ENCODE data around the gene CCDC117. TPM values are rescaled to one million over a fixed set of nuclear protein-coding genes. Genes with fewer than 3 reads are reported as not detected.

CCDC117 gene
- polyA plus RNA-seq, 1 of the 3 experiments (the other 2 are of a cell fraction) = 4.2 TPM

- Histone ChIP-seq H4K20me1 (ENCODE audit: insufficient read depth) (no peaks in the 10 kb centered on the region), H3K27me3 (ENCODE audit: insufficient read depth) (no peaks in the 10 kb centered on the region), H3F3A (replicated peaks; ENCODE audit: insufficient read depth) (no peaks in the 10 kb centered on the region), H2AFZ (ENCODE audit: low read depth) (no peak overlapping the region), H3K9me3 (no peaks in the 10 kb centered on the region), H3K4me3 (ENCODE audit: low read depth in 2 of 2, low read length in 1 of 2) (no peak overlapping the region), H3K36me3 (replicated peaks in 1 of 2; ENCODE audit: control insufficient read depth in 1 of 2, insufficient read depth in 2 of 2, low read length in 1 of 2) (peaks cover 4 to 10% of the 10 kb centered on the region in 2 experiments), H3K27ac (ENCODE audit: low read depth in 2 of 2, low read length in 1 of 2) (no peak overlapping the region), H3K4me1 (ENCODE audit: control insufficient read depth in 1 of 2, insufficient read depth in 2 of 2, low read depth in 1 of 2, low read length in 1 of 2) (no peaks in the 10 kb centered on the region), H3K9me2 (no peaks in the 10 kb centered on the region), H3K4me2 (no peak overlapping the region), H3K79me2 (ENCODE audit: insufficient read depth) (no peaks in the 10 kb centered on the region; the same call in 1 of the 2 replicates), H3K9ac (no peak overlapping the region)
- no peak for TF ChIP-seq IRF3 (IDR thresholded peaks at IDR 0.05; ENCODE audit: low read depth, low read length)
- TF ChIP-seq USF2 (IDR thresholded peaks at IDR 0.05; ENCODE audit: borderline replicate concordance, low read depth, low read length) = no peak
- no peak for TF ChIP-seq JUND (IDR thresholded peaks at IDR 0.05)
- TF ChIP-seq MEF2A (IDR thresholded peaks at IDR 0.05; ENCODE audit: borderline replicate concordance, low read depth) = no peak
- TF ChIP-seq SIN3A (IDR thresholded peaks at IDR 0.05; ENCODE audit: borderline replicate concordance, low read depth, low read length) = no peak
- TF ChIP-seq MAX (IDR thresholded peaks at IDR 0.05; ENCODE audit: low read depth) = no peak
- TF ChIP-seq ELF1 (IDR thresholded peaks at IDR 0.05) = no peak
- no peak for TF ChIP-seq GATA2 (CRISPR knock-in tag; IDR thresholded peaks at IDR 0.05)
- TF ChIP-seq RCOR1 (IDR thresholded peaks at IDR 0.05; ENCODE audit: low read length) = no peak
- TF ChIP-seq PBX3 (IDR thresholded peaks at IDR 0.05) = no peak
- no peak for TF ChIP-seq FOXJ3 (CRISPR knock-in tag; IDR thresholded peaks at IDR 0.05)
- TF ChIP-seq TAF1 (IDR thresholded peaks at IDR 0.05; ENCODE audit: borderline replicate concordance, low read depth, low read length) = no peak
- TF ChIP-seq REST (IDR thresholded peaks at IDR 0.05; ENCODE audit: low read depth, low read length) = no peak
- no peak for TF ChIP-seq GABPA (IDR thresholded peaks at IDR 0.05; ENCODE audit: low read depth)
- no peak for TF ChIP-seq RXRA (IDR thresholded peaks at IDR 0.05; ENCODE audit: borderline replicate concordance, low read depth)
- TF ChIP-seq ZBTB33 (IDR thresholded peaks at IDR 0.05; ENCODE audit: borderline replicate concordance, low read depth) = no peak
- no peak for TF ChIP-seq CTCF (IDR thresholded peaks at IDR 0.05)
- TF ChIP-seq NFIC (IDR thresholded peaks at IDR 0.05; ENCODE audit: borderline replicate concordance) = no peak
- no peak for TF ChIP-seq RAD21 (IDR thresholded peaks at IDR 0.05; ENCODE audit: low read length)
- TF ChIP-seq MXI1 (IDR thresholded peaks at IDR 0.05; ENCODE audit: low read depth, low read length) = no peak
- no peak for DNase-seq
- POLR2A ChIA-PET = no interaction called here
- CTCF ChIA-PET = no interaction called here
- WGBS (ENCODE audit: low lambda C conversion rate) = 96% methylated on average over 10 of the region's 10 CpGs
These were observed 43.7 kb upstream of the CCDC117 start for GRCh38 chr22:28728621-28729313.
